Measurements from ENCODE around the gene PTK7.
"Not testable (repeated sequence)": the region's sequence is repeated elsewhere in the genome, so short reads cannot be mapped to it uniquely, and the experiment has no call there.

PTK7 gene

GRCh38 chr6:43119482-43119881 lies 43.4 kb downstream of the PTK7 start:
- DNase-seq (ENCODE audit: low spot score), result no peak

GRCh38 chr6:43120101-43120763 lies 44.1 kb downstream of the PTK7 start:
- DNase-seq (ENCODE audit: low spot score), result no peak

DNA sequence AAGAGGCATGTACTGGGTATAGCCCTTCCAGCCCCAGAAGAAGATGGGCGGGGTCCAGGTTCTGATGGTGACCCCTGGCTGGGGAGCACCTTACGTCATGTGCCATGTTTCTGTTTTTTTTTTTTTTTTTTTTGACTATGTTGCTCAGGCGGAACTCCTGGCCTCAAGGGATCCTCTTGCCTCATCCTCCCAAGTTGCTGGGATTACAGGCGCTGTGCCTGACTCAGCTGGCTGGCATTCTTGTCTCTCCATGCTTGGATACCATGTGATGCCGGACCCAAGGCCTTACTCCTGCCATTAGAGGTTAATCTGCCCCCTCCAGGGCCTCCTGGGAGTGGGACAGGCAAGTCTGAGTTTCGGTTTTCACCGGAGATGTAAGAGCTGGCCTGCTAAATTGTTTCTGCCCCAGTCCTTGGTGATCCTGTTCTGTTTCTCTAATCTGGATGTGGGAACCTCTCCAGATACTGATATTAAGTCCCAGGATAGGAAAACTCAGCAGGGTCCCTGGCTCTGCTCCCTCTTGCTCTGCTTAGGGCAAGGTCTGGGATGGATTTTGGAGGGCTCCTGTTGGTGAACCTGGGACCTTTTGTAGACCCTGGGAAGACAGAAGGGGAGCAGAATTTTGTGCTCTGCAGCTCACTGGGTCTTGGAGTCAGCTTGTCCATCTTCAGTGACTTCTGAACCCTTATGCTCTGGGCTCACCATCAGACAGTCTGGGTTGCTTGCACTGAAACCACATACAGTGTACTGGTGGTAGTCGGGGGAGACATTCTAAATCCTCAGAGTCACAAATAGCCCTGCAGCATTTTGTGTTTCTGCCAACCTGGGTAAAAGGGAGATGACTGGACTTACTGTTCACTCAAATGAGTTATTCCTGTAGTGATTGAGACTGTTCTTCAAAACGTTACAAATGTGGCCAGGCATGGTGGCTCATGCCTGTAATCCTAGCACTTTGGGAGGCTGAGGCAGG lies 45.1 kb downstream of the PTK7 start:
- no peak for DNase-seq (ENCODE audit: low spot score)

DNA sequence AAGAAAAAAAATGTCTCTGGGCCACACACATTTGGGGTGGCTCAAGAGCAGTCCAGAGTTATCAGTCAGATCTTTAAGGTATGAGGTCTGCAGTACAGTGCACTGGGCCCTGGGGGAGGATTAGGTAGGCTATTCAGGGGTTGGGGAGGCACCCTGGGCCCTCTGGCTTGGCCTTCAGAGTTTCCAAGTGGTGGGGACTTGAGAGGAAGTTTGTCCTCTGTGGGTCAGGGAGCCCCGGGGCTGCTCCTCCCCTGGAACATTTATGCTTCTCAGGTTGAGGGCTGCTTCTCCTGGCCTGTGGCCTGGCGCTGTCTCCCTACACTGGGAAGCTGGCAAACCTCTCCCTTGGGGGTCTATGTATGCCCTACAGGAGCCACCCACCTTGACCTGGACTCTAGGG lies 46.0 kb downstream of the PTK7 start:
- no peak for DNase-seq (ENCODE audit: low spot score)

GRCh38 chr6:43123461-43124314 lies 47.6 kb downstream of the PTK7 start:
- no peak for DNase-seq (ENCODE audit: low spot score)

- DNase-seq (ENCODE audit: low spot score), result no peak
Observed at GRCh38 chr6:43124481-43124880, 48.4 kb downstream of the PTK7 start.

GRCh38 chr6:43125119-43125518 lies 49.0 kb downstream of the PTK7 start:
- no peak for DNase-seq (ENCODE audit: low spot score)

- DNase-seq (ENCODE audit: low spot score), result no peak
Observed at GRCh38 chr6:43125555-43125954, 49.4 kb downstream of the PTK7 start.

GRCh38 chr6:43127180-43127579 lies 51.1 kb downstream of the PTK7 start:
- no peak for DNase-seq (ENCODE audit: low spot score)

GRCh38 chr6:43127877-43128276 lies 51.8 kb downstream of the PTK7 start:
- no peak for DNase-seq (ENCODE audit: low spot score)

DNA sequence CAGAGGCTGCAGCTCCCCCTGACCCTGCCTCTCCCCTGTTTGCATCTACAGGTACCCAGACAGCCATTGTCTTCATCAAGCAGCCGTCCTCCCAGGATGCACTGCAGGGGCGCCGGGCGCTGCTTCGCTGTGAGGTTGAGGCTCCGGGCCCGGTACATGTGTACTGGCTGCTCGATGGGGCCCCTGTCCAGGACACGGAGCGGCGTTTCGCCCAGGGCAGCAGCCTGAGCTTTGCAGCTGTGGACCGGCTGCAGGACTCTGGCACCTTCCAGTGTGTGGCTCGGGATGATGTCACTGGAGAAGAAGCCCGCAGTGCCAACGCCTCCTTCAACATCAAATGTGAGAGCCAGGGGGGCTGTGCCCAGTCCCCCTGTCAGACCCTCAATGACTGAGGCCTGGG lies 52.8 kb downstream of the PTK7 start:
- DNase-seq (ENCODE audit: low spot score), result no peak

GRCh38 chr6:43129434-43130194 lies 53.5 kb downstream of the PTK7 start:
- peak; percentile 15 for DNase-seq (ENCODE audit: low spot score)

DNA sequence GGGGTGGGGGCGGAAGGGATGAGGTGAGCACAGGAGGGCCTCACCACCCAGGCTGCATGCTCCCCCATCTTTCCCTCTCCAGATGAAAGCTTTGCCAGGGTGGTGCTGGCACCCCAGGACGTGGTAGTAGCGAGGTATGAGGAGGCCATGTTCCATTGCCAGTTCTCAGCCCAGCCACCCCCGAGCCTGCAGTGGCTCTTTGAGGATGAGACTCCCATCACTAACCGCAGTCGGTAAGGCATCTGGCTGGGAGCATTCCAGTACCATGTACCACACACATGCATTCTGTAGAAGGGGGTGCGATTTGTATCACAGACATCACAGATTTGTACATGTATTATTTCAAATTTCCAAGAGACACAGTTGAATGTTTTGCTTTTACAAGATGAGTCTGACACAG lies 54.3 kb downstream of the PTK7 start:
- no peak for DNase-seq (ENCODE audit: low spot score)

DNA sequence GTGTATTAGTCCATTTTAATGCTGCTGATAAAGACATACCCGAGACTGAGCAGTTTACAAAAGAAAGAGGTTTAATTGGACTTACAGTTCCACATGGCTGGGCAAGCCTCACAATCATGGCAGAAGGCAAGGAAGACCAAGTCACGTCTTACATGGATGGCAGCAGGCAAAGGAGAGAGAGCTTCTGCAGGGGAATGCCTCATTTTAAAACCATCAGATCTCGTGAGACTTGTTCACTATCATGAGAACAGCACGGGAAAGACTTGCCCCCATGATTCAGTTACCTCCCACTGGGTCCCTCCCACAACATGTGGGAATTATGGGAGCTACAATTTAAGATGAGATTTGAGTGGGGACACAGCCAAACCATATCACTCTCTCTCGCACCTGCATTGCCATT lies 55.3 kb downstream of the PTK7 start:
- DNase-seq (ENCODE audit: low spot score), result not testable (repeated sequence)

DNA sequence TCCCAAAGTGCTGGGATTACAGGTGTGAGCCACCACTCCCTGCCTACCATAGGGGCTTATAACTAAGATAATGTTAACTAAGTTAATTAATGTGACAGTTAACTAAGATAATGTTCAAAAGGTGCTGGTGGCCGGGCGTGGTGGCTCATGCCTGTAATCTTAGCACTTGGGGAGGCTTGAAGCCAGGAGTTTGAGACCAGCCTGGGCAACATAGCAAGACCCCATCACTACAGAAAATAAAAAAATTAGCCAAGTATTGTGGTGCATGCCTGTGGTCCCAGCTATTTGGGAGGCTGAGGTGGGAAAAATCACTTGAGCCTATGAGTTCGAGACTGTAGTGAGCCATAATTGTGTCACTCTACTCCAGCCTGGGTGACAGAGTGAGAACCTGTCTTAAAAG lies 62.2 kb downstream of the PTK7 start:
- no peak for DNase-seq (ENCODE audit: low spot score)

DNA sequence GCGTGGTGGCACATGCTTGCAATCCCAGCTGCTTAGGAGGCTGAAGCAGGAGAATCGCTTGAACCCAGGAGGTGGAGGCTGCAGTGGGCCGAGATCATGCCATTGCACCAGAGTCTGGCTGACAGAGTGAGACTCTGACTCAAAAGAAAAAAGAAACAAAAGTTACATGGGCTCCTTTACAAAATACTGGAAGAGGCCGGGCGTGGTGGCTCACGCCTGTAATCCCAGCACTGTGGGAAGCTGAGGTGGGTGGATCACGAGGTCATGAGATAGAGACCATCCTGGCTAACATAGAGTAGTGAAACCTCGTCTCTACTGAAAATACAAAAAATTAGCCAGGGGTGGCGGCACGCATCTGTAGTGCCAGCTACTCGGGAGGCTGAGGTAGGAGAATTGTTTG lies 63.9 kb downstream of the PTK7 start:
- DNase-seq (ENCODE audit: low spot score), result not testable (repeated sequence)

DNA sequence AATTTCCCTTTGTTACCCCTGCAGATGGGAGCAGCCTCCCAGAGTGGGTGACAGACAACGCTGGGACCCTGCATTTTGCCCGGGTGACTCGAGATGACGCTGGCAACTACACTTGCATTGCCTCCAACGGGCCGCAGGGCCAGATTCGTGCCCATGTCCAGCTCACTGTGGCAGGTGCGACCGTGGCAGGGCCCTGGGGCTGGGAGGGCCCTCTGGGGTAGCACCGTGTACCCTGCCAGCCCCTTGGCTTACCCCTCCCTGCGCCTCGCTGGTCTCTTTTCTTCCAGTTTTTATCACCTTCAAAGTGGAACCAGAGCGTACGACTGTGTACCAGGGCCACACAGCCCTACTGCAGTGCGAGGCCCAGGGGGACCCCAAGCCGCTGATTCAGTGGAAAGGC lies 65.5 kb downstream of the PTK7 start:
- no peak for DNase-seq (ENCODE audit: low spot score)

DNA sequence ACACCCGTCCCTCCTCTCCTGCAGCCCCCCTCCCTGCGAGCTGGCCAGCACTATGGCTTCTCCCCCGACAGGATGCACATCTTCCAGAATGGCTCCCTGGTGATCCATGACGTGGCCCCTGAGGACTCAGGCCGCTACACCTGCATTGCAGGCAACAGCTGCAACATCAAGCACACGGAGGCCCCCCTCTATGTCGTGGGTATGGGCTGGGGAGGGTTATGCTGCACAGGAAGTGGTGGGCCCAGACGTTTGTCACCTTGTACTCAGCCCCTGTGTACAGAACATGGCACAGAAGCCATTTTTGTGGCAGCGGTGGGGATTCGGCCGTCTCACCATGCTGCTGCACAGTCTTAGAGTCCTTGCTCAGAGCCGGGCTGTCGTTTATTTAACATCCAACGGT lies 66.0 kb downstream of the PTK7 start:
- no peak for DNase-seq (ENCODE audit: low spot score)

DNA sequence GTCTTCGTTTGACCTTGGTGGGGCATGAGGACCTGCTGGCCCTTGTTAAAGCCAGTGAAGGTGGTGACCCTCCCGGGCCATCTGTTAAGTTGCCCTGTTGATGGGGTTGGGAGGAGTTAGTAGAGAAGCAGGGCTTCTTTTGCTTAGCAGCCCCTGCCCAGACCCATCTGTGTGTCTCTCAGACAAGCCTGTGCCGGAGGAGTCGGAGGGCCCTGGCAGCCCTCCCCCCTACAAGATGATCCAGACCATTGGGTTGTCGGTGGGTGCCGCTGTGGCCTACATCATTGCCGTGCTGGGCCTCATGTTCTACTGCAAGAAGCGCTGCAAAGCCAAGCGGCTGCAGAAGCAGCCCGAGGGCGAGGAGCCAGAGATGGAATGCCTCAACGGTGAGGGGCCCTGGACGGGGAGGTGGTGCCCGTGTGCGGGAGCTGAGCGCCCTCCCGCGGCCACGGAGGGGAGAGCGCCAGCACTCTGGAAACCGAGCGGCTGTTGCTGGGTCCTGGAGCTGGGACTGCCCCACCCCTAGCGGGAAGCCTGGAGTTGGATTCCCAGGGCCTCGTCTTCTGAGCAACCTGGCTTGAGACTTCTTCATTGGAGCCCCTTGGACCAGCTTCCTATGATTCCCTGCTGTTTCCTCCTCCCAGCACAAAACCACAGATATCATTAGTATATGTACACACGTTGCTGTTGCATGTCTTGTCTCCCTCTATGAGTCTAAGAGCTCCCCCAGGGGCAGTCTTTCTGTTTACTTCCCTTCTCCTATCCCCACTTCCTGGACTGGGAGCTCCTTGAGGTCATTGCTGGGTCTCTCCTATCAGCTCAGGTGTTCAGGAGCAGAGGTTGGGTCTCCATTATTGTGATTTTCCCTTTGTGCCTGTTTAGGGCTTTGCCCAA lies 67.4 kb downstream of the PTK7 start:
- DNase-seq (ENCODE audit: low spot score), result peak; percentile 86

DNA sequence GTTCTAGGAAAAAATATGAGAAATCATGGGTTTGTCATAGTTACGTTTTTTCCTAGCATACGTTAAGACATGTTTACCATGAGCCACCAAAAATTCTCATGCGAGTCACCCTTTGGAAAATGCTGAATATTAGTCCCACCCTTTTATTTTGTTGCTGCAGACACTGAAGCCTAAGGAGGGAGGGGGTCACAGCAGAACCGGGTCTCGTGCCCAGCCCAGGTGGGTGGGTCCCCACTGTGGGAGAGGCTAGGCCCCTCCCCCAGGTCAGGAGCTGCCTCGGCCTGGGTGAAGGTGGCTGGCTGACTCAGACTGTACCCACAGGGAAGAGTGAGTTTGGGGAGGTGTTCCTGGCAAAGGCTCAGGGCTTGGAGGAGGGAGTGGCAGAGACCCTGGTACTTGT lies 68.8 kb downstream of the PTK7 start:
- no peak for DNase-seq (ENCODE audit: low spot score)

- DNase-seq (ENCODE audit: low spot score), result no peak
Observed at GRCh38 chr6:43146261-43146660, 70.1 kb downstream of the PTK7 start.
